Panc1 (cell line): ENCODE results near the gene NLRC4. TPM values are rescaled to one million over a fixed set of nuclear protein-coding genes. Genes with fewer than 3 reads are reported as not detected.

Experiments used
- ATAC-seq: fragments of 200-7000 bp; cut with Tn5 transposase; 2 replicates; pipeline ENCODE4 v1.9.1; 2020; ENCODE audit warnings: mild to moderate bottlenecking, moderate library complexity
- BruUV-seq: library from RNA; stranded (reverse); fragments of 400-500 nt; replicated peaks from 2 replicates; lab custom pipeline; 2021; lab: Mats Ljungman, UMichigan
- CTCF ChIA-PET: fragments of 300-600 bp; sonication (Branson Sonifier 250); formaldehyde crosslinking; loops from one replicate; lab custom pipeline; 2022; ENCODE audit warnings: antibody characterized with exemption; lab: Charles Lee
- POLR2A ChIA-PET: fragments of 300-600 bp; sonication (Branson Sonifier 250); formaldehyde crosslinking; loops from one replicate; lab custom pipeline; 2022; ENCODE audit warnings: antibody characterized with exemption; lab: Charles Lee
- DNase-seq: peaks from one replicate; pipeline ENCODE4 v3.0.0-alpha.2; 2010; ENCODE audit warnings: low read depth, low spot score
- H3K27ac ChIP-seq: 2 replicates; pipeline ENCODE4 v1.5.1; 2011; ENCODE audit warnings: mild to moderate bottlenecking, low read length, inconsistent platforms
- H3K27me3 ChIP-seq: fragments of 200-500 bp; sonication (Bioruptor generic); 2 replicates; pipeline ENCODE4 v1.6.0; 2014; ENCODE audit warnings: low read length, inconsistent platforms; ENCODE audit not compliant: control insufficient read depth, insufficient read depth
- H3K36me3 ChIP-seq: fragments of 200-500 bp; sonication (Bioruptor generic); 2 replicates; pipeline ENCODE4 v1.5.1; 2014; ENCODE audit warnings: inconsistent platforms, mild to moderate bottlenecking, low read length, moderate library complexity; ENCODE audit not compliant: control insufficient read depth, insufficient read depth
- H3K4me1 ChIP-seq: 2 replicates; pipeline ENCODE4 v1.5.1; 2011; ENCODE audit warnings: inconsistent platforms, mild to moderate bottlenecking, low read length, moderate library complexity; ENCODE audit not compliant: control insufficient read depth, insufficient read depth
- H3K4me3 ChIP-seq, 2 experiments: 2 replicates each; pipeline ENCODE4 v1.5.1; 2011 to 2012; ENCODE audit warnings: low read depth in 2 of 2, low read length in 2 of 2, mild to moderate bottlenecking in 2 of 2, inconsistent platforms in 1 of 2, moderate library complexity in 1 of 2
- H3K9me3 ChIP-seq: fragments of 200-500 bp; sonication (Bioruptor generic); 2 replicates; pipeline ENCODE4 v1.5.1; 2014; ENCODE audit warnings: low read depth, mild to moderate bottlenecking, inconsistent platforms, low read length, moderate library complexity; ENCODE audit not compliant: control insufficient read depth, insufficient read depth
- CTCF ChIP-seq: fragments of 450-650 bp; IDR thresholded peaks from 2 replicates; pipeline ENCODE4 v1.5.1; 2017; ENCODE audit warnings: mild to moderate bottlenecking
- POLR2AphosphoS5 ChIP-seq: IDR thresholded peaks from 2 replicates; pipeline ENCODE4 v1.6.1; 2012; ENCODE audit warnings: mild to moderate bottlenecking, low read depth, low read length, moderate library complexity
- SIN3A ChIP-seq: IDR thresholded peaks from 2 replicates; pipeline ENCODE4 v1.6.1; 2012; ENCODE audit warnings: low read depth, mild to moderate bottlenecking, low read length, moderate library complexity, borderline replicate concordance; ENCODE audit not compliant: insufficient read depth
- TCF7L2 ChIP-seq: IDR thresholded peaks from 2 replicates; pipeline ENCODE4 v1.6.1; 2011; ENCODE audit warnings: mild to moderate bottlenecking, low read depth, low read length, inconsistent platforms
- in situ Hi-C: cut with HindIII; loops from 2 replicates; pipeline ENCODE4 v1.10.0; 2016; ENCODE audit warnings: low sequenced_read_pairs, low pct_unique_long_range_greater_than_20kb
- intact Hi-C: fragments of 100-400 bp; cut with micrococcal nuclease; formaldehyde crosslinking; loops from one replicate; pipeline ENCODE4 v1.10.0; 2022; ENCODE audit not compliant: unreplicated experiment
- total RNA-seq: library from RNA; stranded (reverse); gene quantifications from one replicate; pipeline ENCODE4 v1.2.1, GENCODE V29; 2021; ENCODE audit not compliant: unreplicated experiment
- TF ChIP-seq, protein P1 (sequence below), 2 experiments: IDR thresholded peaks; 2 replicates each; pipeline ENCODE4 v1.6.1; 2011 to 2012; ENCODE audit warnings: low read depth in 2 of 2, control low read depth in 1 of 2, low read length in 1 of 2, mild to moderate bottlenecking in 1 of 2, moderate library complexity in 1 of 2; ENCODE audit not compliant: insufficient read depth in 1 of 2

Gene NLRC4
- total RNA-seq, 1 experiment from 2014 or later: not detected

DNA sequence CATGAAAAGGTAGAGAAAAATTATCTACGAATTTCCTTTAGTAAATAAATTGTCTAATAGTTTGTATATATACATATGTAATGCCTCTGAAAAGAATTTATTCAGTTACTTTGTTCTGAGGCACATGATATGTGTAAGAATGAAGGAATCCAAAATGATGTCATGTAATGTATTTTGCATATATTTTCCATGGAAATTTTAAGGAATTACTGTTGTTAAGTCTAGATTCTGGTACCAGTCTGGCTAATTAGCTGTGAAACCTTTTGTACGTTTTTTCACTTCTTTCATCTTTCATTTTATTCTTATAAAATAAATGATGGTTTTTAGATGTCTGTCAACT lies 25.3 kb upstream of the NLRC4 start:
- H3K27ac ChIP-seq: no peak overlapping the region
- no peaks in the 10 kb centered on the region for H3K36me3 ChIP-seq
- TF ChIP-seq, protein P1, sequence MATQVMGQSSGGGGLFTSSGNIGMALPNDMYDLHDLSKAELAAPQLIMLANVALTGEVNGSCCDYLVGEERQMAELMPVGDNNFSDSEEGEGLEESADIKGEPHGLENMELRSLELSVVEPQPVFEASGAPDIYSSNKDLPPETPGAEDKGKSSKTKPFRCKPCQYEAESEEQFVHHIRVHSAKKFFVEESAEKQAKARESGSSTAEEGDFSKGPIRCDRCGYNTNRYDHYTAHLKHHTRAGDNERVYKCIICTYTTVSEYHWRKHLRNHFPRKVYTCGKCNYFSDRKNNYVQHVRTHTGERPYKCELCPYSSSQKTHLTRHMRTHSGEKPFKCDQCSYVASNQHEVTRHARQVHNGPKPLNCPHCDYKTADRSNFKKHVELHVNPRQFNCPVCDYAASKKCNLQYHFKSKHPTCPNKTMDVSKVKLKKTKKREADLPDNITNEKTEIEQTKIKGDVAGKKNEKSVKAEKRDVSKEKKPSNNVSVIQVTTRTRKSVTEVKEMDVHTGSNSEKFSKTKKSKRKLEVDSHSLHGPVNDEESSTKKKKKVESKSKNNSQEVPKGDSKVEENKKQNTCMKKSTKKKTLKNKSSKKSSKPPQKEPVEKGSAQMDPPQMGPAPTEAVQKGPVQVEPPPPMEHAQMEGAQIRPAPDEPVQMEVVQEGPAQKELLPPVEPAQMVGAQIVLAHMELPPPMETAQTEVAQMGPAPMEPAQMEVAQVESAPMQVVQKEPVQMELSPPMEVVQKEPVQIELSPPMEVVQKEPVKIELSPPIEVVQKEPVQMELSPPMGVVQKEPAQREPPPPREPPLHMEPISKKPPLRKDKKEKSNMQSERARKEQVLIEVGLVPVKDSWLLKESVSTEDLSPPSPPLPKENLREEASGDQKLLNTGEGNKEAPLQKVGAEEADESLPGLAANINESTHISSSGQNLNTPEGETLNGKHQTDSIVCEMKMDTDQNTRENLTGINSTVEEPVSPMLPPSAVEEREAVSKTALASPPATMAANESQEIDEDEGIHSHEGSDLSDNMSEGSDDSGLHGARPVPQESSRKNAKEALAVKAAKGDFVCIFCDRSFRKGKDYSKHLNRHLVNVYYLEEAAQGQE (IDR thresholded peaks at IDR 0.05; ENCODE audit: insufficient read depth in 1 of 2, low read depth in 2 of 2, low read length in 1 of 2): no peak
- no peak for TF ChIP-seq CTCF
- no peak for TF ChIP-seq POLR2AphosphoS5
- no peak for TF ChIP-seq TCF7L2
- TF ChIP-seq SIN3A: no peak
- intact Hi-C loops: no loop called here
- H3K4me3 ChIP-seq: no peak overlapping the region
- in situ Hi-C loops: no loop called here
- no peaks in the 10 kb centered on the region for H3K9me3 ChIP-seq
- no TSS peak for BruUV-seq
- DNase-seq (no peak), ATAC-seq (no peak)
- H3K27me3 ChIP-seq: no peaks in the 10 kb centered on the region
- POLR2A ChIA-PET: no interaction called here
- CTCF ChIA-PET: no interaction called here
- peaks cover 9% of the 10 kb centered on the region; the same call in 1 of the 2 replicates for H3K4me1 ChIP-seq

- no TSS peak for BruUV-seq
- intact Hi-C loops: no loop called here
- H3K27ac ChIP-seq: peak overlapping the region; percentile 40; the same call in 1 of the 2 replicates
- no peaks in the 10 kb centered on the region for H3K9me3 ChIP-seq
- H3K36me3 ChIP-seq: no peaks in the 10 kb centered on the region
- H3K4me3 ChIP-seq: no peak overlapping the region
- H3K27me3 ChIP-seq: no peaks in the 10 kb centered on the region
- peak; percentile 76 for ATAC-seq
- POLR2A ChIA-PET: interaction anchor here (0.5 kb wide), 1 partner anchor 10 kb away, joined by 4 read pairs; no protein-coding TSS in a partner anchor
- peak; percentile 80 for DNase-seq
- in situ Hi-C loops: no loop called here
- CTCF ChIA-PET: no interaction called here
- H3K4me1 ChIP-seq: peaks cover 9% of the 10 kb centered on the region; the same call in 1 of the 2 replicates
- TF ChIP-seq, protein P1 (IDR thresholded peaks at IDR 0.05; ENCODE audit: insufficient read depth in 1 of 2, low read depth in 2 of 2, low read length in 1 of 2): no peak
- TF ChIP-seq TCF7L2: no peak
- TF ChIP-seq SIN3A: no peak
- TF ChIP-seq POLR2AphosphoS5: no peak
- no peak for TF ChIP-seq CTCF
Measured at GRCh38 chr2:32289165-32289999, 24.7 kb upstream of the NLRC4 start.
